Uterus (tissue), 4 donors: ENCODE results near the gene PPFIA3. TPM values are rescaled to one million over a fixed set of nuclear protein-coding genes. Genes with fewer than 3 reads are reported as not detected.

ENCODE experiments used
- DNase-seq, 2 donors: peaks; one replicate each; pipeline ENCODE4 v3.0.0-alpha.2; 2019 to 2020
- H3K27ac ChIP-seq, 2 donors: fragments of 200-600 bp; sonication (generic); 1 replicate in 1 of 2; 2 replicates in 1 of 2; pipeline ENCODE4 v1.5.1; 2016 to 2018
- H3K27me3 ChIP-seq, 2 donors: fragments of 200-600 bp; sonication (generic); one replicate each; pipeline ENCODE4 v1.5.1; 2018 to 2019; ENCODE audit warnings: control low read depth in 1 of 2
- H3K36me3 ChIP-seq, 2 donors: fragments of 200-600 bp; sonication (generic); one replicate each; pipeline ENCODE4 v1.5.1; 2019; ENCODE audit warnings: control low read depth in 1 of 2
- H3K4me1 ChIP-seq, 2 donors: fragments of 200-600 bp; sonication (generic); one replicate each; pipeline ENCODE4 v1.5.1; 2018 to 2019; ENCODE audit warnings: control low read depth in 1 of 2
- H3K4me3 ChIP-seq, 2 donors: fragments of 200-600 bp; sonication (generic); 1 replicate in 1 of 2; 2 replicates in 1 of 2; pipeline ENCODE4 v1.5.1; 2018 to 2019; ENCODE audit warnings: mild to moderate bottlenecking in 1 of 2
- H3K9me3 ChIP-seq, 2 donors: fragments of 200-600 bp; sonication (generic); one replicate each; pipeline ENCODE4 v1.5.1; 2019; ENCODE audit warnings: control low read depth in 1 of 2
- CTCF ChIP-seq, 4 experiments: fragments of 200-600 bp in 2 of 4; fragments of 450-650 bp in 2 of 4; sonication (generic) in 2 of 4; IDR thresholded peaks; one replicate each; pipeline ENCODE4 v1.5.1; 2016 to 2019; ENCODE audit warnings: antibody characterized with exemption in 4 of 4, mild to moderate bottlenecking in 2 of 4, moderate library complexity in 1 of 4
- POLR2A ChIP-seq, 2 donors: fragments of 450-650 bp; IDR thresholded peaks; one replicate each; pipeline ENCODE4 v1.6.1; 2016; ENCODE audit warnings: antibody characterized with exemption in 2 of 2, mild to moderate bottlenecking in 1 of 2, moderate library complexity in 1 of 2
- intact Hi-C: fragments of 100-400 bp; cut with DNase I; formaldehyde crosslinking; loops from one replicate; pipeline ENCODE4 v1.15.1; 2023; ENCODE audit warnings: low total_unique reads
- total RNA-seq, 4 donors: library from RNA; depleted of rRNA in 3 of 4; stranded (reverse); fragments of >200 nt in 3 of 4; gene quantifications; one replicate each; pipeline versions ENCODE4 v1.1.0 to v1.2.4, GENCODE V29; 2014 to 2023
- donor health status: DM: yes; HTN: yes; CAD: no.

Gene PPFIA3
- total RNA-seq, 4 donors from 2014 or later = 0.51 to 8.3 (median 7.4) TPM; not detected in 1

GRCh38 chr19:49085868-49086232 is 33.5 kb upstream of the PPFIA3 start:
- DNase-seq = no peak
- H3K27me3 ChIP-seq = no peaks in the 10 kb centered on the region
- no peaks in the 10 kb centered on the region for H3K9me3 ChIP-seq
- H3K4me1 ChIP-seq = peaks cover 0 to 19% of the 10 kb centered on the region in 2 donors
- intact Hi-C loops = no loop called here
- peak overlapping the region; percentile 93 to 94 for H3K4me3 ChIP-seq
- no peak for TF ChIP-seq POLR2A (IDR thresholded peaks at IDR 0.05)
- no peak for TF ChIP-seq CTCF (IDR thresholded peaks at IDR 0.05)
- H3K27ac ChIP-seq = peak overlapping the region; percentile 81 to 87
- no peaks in the 10 kb centered on the region for H3K36me3 ChIP-seq

GRCh38 chr19:49086296-49086695 is 33.0 kb upstream of the PPFIA3 start:
- Histone ChIP-seq H3K27ac (peak overlapping the region; percentile 81 to 87), H3K9me3 (no peaks in the 10 kb centered on the region), H3K36me3 (no peaks in the 10 kb centered on the region), H3K4me1 (peaks cover 0 to 19% of the 10 kb centered on the region in 2 donors), H3K27me3 (no peaks in the 10 kb centered on the region), H3K4me3 (peak overlapping the region; percentile 93 to 94)
- intact Hi-C loops = no loop called here
- TF ChIP-seq CTCF (IDR thresholded peaks at IDR 0.05) (no peak), POLR2A (IDR thresholded peaks at IDR 0.05) (no peak)
- DNase-seq = no peak

GRCh38 chr19:49091391-49092038 is 27.8 kb upstream of the PPFIA3 start:
- intact Hi-C loops = loop anchor here (10.0 kb wide), 1 partner anchor 53 kb away; no protein-coding TSS in a partner anchor
- Histone ChIP-seq H3K36me3 (no peaks in the 10 kb centered on the region), H3K4me3 (no peak overlapping the region), H3K27me3 (no peaks in the 10 kb centered on the region), H3K27ac (no peak overlapping the region), H3K4me1 (peaks cover 0 to 15% of the 10 kb centered on the region in 2 donors), H3K9me3 (no peaks in the 10 kb centered on the region)
- DNase-seq = no peak
- no peak for TF ChIP-seq POLR2A (IDR thresholded peaks at IDR 0.05)
- TF ChIP-seq CTCF (IDR thresholded peaks at IDR 0.05) = no peak

- intact Hi-C loops = loop anchor here (10.0 kb wide), 1 partner anchor 52 kb away; no protein-coding TSS in a partner anchor
- Histone ChIP-seq H3K9me3 (no peaks in the 10 kb centered on the region), H3K27me3 (no peaks in the 10 kb centered on the region), H3K4me1 (peaks cover 0 to 7% of the 10 kb centered on the region in 2 donors), H3K27ac (no peak overlapping the region), H3K4me3 (no peak overlapping the region), H3K36me3 (no peaks in the 10 kb centered on the region)
- no peak for TF ChIP-seq POLR2A (IDR thresholded peaks at IDR 0.05)
- TF ChIP-seq CTCF (IDR thresholded peaks at IDR 0.05) = no peak
- no peak for DNase-seq
Observed at GRCh38 chr19:49092686-49093085, 26.7 kb upstream of the PPFIA3 start.
